Measurements from ENCODE around the gene EYS.

The EYS gene

GRCh38 chr6:64428186-64428585 lies 1278.8 kb downstream of the EYS start:
- DNase-seq: no peak

GRCh38 chr6:64415926-64416325 lies 1291.1 kb downstream of the EYS start:
- no peak for DNase-seq

DNA sequence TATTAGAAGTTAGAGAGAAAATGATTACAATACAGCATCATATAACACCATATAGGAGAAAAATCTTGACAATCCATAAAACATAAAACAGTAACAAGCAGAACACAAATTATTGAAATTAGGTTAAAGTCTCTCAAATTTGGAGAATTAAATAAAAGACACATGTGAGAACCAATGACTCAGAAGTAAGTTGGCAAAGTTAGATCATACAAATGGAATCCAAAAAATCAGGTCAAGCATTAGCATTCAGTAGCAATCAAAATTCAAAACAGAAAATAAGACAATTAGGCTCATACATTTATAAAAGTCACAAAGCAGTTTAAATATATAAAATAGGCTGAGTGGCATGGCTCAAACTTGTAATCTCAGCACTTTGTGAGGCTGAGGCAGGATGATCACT lies 1295.8 kb downstream of the EYS start:
- DNase-seq: no peak

DNA sequence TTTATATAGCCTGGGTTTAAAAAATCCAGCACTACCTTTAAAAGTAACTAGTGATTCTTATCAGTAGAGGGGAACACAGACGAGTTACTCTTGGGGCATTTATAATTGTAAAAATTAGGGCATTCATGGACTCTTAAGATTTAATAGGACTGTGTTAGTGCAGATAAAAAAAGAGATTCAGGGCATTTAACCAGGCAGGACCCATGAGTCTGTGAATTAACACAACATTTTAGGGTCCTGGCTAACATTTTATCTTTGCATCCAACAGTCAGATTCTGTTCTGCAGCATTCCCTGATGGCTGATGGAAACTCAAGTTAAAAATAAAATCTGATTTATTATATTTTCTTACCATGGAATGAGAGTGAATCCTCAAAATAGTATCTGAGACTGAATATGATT lies 1297.1 kb downstream of the EYS start:
- no peak for DNase-seq

GRCh38 chr6:64404396-64404795 lies 1302.6 kb downstream of the EYS start:
- DNase-seq: no peak

GRCh38 chr6:64383277-64383676 lies 1323.7 kb downstream of the EYS start:
- no peak for DNase-seq

DNA sequence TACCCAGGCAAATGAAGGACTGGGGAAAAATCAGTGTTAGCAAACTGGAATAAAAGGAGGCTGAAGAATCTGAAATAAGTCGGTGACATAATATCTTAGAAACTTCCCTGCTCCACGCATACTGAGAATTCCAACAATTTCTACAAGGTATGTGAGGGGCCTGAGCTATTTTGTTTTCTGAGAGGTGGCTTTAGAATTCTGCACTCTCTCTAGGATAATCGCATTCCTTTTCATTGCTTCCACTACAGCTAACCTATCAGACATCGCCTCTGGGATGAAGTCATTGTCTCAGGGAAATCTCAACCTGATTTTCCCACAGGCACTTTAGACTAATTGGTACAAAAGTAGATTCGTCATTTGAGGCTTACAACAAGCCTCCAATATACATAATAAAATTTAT lies 1330.6 kb downstream of the EYS start:
- DNase-seq: no peak

DNA sequence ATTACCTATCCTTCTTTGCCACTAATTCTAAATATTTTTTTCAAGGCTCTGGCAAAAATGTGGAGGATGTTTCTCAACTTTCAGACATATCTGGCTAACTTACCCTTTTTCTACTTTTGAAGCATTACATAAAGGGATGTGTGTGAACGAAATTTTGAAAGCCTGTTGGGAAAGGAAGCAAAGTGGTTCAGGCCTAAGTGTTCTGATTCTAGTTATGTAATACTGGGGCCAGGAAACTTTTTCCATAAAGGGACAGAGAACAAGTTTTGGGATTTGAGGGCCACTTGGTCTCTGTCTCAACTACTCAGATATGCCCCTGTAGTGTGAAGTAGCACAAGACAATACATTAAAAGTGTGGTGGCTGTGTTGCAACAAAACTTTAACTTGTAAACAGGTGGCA lies 1349.6 kb downstream of the EYS start:
- no peak for DNase-seq

- no peak for DNase-seq
Measured at GRCh38 chr6:64347411-64347810, 1359.6 kb downstream of the EYS start.

DNA sequence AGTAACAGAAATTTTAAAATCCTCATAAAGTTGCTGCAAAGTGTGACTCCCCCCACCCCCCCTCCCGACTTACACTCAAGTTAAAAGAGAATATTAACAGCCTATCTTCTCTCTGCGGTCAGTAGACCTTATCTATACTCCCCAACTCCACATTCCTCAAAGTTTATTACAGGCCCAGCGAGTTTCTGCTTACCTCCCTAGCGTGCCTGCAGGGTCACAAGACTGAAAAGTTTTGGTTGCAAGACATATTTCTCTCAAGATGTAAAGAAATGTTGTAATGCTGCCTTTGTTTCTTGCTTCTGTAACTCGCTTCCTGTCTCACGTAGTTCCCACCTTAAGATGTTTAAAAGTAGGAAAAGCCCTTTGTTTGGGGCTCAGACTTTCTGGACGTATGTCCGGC lies 1371.8 kb downstream of the EYS start:
- no peak for DNase-seq

DNA sequence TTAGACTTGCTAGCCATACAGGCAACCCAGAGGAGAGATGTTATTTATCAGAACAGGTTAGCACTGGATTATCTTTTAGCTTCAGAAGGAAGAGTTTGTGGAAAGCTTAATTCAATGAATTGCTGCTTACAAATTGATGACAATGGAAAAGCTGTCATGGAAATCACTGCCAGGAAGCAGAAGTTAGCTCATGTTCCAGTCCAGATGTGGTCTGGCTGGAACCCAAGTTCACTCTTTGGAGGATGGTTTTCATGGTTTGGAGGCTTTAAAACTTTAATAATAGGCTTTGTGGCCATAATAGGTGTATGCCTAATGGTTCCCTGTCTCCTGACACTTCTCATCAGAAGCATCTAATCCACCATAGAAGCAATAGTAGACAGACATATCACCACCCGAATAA lies 1372.4 kb downstream of the EYS start:
- no peak for DNase-seq

- peak; percentile 18 to 68 for DNase-seq
Measured at GRCh38 chr6:64330694-64331307, 1376.2 kb downstream of the EYS start.

- DNase-seq: no peak
Measured at GRCh38 chr6:64326939-64327338, 1380.1 kb downstream of the EYS start.

DNA sequence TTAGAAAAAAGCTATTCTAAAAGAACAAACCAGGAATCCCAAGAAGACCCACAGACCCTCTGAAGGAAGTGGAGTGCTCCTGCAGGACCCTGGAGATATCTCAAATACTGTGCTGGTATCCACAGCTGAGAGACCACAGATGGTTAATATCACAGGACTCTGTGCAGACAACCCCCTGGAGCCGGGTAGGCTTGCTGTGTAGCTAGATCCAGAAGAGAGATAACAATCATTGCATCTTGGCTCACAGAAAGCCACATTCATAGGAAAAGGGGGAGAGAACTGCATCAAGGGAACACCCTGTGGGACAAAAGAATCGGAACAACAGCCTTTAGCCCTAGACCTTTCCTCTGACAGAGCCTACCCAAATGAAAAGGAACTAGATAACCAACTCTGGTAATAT lies 1381.9 kb downstream of the EYS start:
- no peak for DNase-seq

DNA sequence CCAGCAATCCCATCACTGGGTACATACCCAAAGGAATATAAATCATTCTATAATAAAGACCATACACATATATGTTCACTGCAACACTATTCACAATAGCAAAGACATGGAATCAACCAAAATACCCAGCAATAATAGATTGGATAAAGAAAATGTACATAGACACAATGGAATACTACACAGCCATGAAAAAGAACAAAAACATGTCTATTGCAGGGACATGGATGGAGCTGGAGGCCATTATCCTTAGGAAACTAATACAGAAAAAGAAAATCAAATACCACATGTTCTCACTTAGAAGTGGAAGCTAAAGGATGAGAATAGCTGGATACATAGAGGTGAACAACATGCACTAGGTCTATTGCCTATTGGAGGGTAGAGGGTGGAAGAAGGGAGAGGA lies 1396.8 kb downstream of the EYS start:
- DNase-seq: no peak

DNA sequence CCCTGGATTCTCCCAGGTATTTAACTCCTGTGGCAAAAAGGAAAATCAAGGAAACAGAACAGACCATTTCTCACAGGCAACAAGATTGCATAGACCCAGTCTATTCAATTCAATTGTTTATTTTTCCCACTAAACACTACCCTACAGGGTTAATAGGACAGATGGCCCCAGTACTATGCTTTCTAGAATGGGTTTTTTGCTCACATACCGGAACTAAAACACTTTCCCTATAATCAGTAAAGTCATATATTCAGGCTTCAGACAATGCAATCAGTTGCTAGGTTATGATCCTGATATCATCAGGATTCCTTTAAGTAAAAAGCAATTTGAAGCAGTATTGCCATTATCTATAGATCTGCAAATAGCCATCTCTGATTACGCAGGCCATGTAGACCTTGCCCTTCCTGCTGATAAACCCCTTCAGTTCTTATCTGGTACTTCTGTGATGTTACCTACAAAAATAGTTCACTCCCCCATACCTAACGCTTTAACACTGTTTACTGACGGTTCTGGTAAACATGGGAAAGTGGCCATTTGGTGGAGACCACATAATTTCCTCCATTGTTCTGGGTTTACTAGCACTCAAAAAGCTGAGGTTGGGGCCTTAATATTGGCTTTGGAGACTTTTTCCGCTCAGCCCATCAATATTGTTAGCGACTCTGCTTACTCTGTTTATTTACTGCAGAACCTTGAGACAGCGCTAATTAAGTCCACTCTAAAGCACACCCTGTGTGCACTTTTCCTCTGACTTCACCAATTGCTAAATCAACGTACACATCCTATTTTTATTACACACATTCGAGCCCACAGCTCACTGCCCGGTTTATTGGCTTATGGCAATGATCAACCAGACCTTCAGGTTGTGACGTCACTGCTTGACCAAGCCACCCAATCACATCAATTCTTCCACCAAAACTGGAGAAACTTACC lies 1405.5 kb downstream of the EYS start:
- no peak for DNase-seq

DNA sequence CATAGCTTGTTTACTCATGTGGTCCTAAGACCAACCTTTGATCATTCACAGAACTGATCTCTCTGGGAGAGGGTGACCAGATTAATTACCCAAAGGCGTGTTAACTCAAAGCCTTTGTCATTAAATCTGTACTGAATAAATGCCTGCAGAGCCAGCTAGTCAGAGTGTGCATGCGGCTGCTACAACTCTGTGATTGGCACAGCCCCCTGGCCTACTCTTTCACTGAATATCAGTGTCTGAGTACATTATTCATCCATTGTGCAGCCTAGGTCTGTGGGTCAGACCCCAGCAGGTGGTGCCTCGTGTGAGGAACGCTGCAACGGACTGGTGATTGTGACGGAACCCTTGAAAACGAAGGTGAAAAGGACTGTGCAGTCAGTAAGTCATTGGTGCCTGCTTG lies 1407.8 kb downstream of the EYS start:
- DNase-seq: no peak

DNA sequence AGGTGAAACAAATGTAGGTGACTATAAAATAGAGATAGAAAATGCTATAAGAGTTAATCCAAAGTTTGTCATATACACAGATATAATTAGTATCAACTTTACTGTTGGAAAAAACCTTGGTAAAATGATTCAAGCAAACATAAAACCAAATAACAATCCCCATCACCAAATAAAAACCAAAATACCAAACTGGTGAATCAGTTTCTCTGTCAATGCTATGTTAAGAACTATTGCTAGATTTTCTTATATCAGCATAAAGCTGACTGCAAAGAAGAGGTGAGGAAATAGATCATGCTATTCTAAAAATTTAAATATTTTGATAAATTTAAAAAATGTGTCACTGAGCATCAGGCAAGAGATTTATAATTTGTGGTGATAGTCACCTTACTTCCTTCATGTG lies 1413.0 kb downstream of the EYS start:
- DNase-seq: no peak

DNA sequence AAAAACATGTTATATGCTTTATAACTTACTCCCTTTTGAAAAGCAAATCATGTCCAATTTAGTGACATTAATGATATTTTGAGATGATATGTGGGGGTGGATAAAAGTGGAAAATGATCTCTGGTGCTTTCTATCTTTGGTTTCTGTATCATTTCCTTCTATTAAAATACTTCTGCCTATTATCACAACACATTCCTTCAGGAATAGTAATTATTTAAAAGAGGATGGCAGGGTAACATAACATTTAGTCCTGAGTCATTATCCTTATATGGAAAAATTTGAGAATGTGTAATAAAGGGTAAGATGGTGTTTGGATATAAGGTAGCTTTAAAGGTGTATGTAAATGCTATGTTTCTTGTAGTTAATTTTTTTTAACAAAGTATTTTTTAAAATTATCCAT lies 1413.7 kb downstream of the EYS start:
- no peak for DNase-seq

DNA sequence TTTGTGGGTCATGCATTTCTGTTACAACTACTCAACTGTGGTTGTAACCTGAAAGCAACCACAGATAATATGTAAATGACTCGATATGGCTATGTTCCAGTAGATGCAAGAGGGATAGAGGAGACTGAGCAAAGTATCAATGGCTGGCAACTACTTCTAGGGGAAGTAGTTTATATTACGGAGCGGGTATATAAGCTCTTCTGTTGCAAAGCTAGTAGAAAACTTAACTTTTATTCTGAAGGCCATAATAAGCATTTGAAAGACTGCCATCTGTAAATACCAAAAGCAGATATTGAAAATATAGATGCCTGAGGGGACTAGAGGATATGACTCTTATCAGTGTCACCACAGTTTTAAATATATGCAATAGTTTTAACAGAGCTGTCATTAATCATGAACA lies 1416.2 kb downstream of the EYS start:
- no peak for DNase-seq

DNA sequence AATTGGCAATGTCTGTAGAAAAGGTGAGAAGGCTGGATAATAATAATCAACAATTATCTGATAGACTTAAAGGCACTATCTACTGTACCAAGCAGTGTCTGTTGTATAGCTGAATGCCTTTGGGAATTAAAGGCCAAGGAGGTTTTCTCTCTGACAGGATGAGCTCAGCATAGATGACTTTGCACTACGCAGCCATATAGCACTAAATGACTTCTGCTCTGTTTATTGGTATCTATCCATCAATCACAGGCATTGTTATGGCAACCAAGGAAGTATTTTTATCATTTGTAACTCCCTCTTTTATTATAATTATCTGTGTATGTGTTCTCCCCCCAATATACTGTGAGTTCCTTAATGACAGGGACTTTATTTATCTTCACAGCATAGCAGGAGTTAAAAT lies 1417.1 kb downstream of the EYS start:
- DNase-seq: no peak

DNA sequence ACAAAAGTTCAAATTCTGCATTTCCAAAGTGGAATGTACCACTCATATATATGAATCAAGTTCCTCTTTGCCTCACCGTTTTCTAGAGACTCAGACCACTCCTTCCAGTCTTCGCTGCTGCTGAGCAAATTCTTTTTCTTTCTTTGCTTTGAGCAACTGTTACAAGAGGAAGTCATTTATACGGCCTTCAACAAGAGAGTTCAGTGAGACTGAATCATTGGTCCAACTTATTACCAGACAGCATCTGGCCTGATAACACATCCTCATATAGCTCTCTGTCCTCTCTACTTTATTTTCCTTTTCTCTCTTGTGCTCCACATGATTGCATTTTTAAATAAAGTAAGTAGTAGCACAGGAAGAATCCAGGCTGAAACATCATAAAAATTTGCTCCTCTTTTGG lies 1418.7 kb downstream of the EYS start:
- DNase-seq: no peak

- DNase-seq: no peak
Measured at GRCh38 chr6:64281167-64281566, 1425.9 kb downstream of the EYS start.

DNA sequence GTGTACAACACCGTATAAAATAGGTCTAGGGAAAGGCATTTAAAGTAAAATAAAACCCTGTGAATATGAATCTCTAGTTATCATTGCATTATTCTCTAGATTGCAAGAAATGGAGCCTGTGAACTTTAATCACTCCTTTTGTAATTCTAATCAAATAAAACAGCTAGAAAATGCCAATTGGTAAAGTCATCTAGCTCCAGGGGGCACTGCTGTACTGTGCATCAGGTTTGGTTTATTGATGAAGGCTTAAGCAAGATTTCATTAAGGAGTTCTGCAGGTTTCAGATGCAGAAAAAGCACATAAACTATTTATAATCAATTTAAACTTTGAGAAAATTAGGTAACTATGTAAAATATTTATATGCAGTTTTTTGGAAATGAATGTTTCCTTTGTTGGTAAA lies 1426.5 kb downstream of the EYS start:
- DNase-seq: peak in 1 of 2 donors; percentile 9

DNA sequence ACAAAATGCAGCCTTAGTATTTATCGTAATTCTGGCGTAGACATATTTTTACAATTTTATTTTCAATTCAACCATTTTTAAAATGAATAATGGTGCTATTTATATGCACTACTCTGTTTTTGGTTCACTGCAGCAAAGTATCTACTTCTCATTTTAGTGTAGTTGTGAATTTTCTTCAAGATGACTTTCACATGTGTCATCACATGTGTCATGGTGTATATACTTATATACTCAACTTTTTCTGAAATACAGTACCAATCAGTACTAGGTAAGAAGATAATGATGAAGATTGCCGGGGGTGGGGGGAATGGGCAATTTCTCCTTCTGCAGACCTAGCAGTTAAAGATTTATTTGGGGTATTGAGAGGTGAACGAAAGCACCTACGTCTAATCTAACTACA lies 1436.9 kb downstream of the EYS start:
- DNase-seq: no peak
